KMS-11 (cell line): ENCODE data around the gene KAT8.
A peak's percentile ranks its signal among the peaks of the same experiment; 100 is the strongest.

ENCODE experiments used
- H2AFZ ChIP-seq: fragments of 200-600 bp; sonication (generic); 2 replicates; pipeline ENCODE4 v1.6.1; 2016; ENCODE audit warnings: antibody characterized with exemption, mixed run types, low read depth
- H3K27ac ChIP-seq: fragments of 200-600 bp; sonication (generic); 2 replicates; pipeline ENCODE4 v1.6.1; 2016; ENCODE audit warnings: mild to moderate bottlenecking, mixed run types
- H3K27me3 ChIP-seq: fragments of 200-600 bp; sonication (generic); 2 replicates; pipeline ENCODE4 v1.6.1; 2017; ENCODE audit warnings: mild to moderate bottlenecking, low read depth, mixed run types, moderate library complexity; ENCODE audit not compliant: insufficient read depth
- H3K36me3 ChIP-seq: fragments of 200-600 bp; sonication (generic); 2 replicates; pipeline ENCODE4 v1.6.1; 2017; ENCODE audit warnings: mild to moderate bottlenecking, mixed run types; ENCODE audit not compliant: insufficient read depth
- H3K4me1 ChIP-seq: fragments of 200-600 bp; sonication (generic); 2 replicates; pipeline ENCODE4 v1.6.1; 2016; ENCODE audit warnings: mild to moderate bottlenecking, low read depth, mixed run types; ENCODE audit not compliant: poor library complexity, severe bottlenecking
- H3K4me2 ChIP-seq: fragments of 200-600 bp; sonication (generic); 2 replicates; pipeline ENCODE4 v1.7.0; 2016; ENCODE audit warnings: mild to moderate bottlenecking, mixed run types
- H3K4me3 ChIP-seq: fragments of 200-600 bp; sonication (generic); IDR thresholded peaks from 2 replicates; pipeline ENCODE4 v1.6.1; 2017; ENCODE audit warnings: low read depth, low read length, mixed read lengths; ENCODE audit not compliant: insufficient read depth
- H3K79me2 ChIP-seq: fragments of 200-600 bp; sonication (generic); 2 replicates; pipeline ENCODE4 v1.6.1; 2016; ENCODE audit warnings: low read depth, mixed run types; ENCODE audit not compliant: insufficient read depth
- H3K9ac ChIP-seq: fragments of 200-600 bp; sonication (generic); 2 replicates; pipeline ENCODE4 v1.6.1; 2016; ENCODE audit warnings: mild to moderate bottlenecking, mixed run types
- H4K20me1 ChIP-seq: fragments of 200-600 bp; sonication (generic); 2 replicates; pipeline ENCODE4 v1.6.1; 2016; ENCODE audit warnings: mild to moderate bottlenecking, mixed run types; ENCODE audit not compliant: insufficient read depth
- CTCF ChIP-seq: fragments of 200-600 bp; sonication (generic); conservative IDR thresholded peaks from 2 replicates; pipeline ENCODE4 v1.6.1; 2017; ENCODE audit warnings: low read depth, mild to moderate bottlenecking, antibody characterized with exemption, low read length, moderate library complexity, mixed read lengths

Gene KAT8

GRCh38 chr16:31073142-31073969 is 44.1 kb upstream of the KAT8 start:
- peak overlapping the region; percentile 81 for H3K9ac ChIP-seq
- H3K27me3 ChIP-seq = no peaks in the 10 kb centered on the region
- H4K20me1 ChIP-seq = no peaks in the 10 kb centered on the region
- peak overlapping the region; percentile 75 for H3K4me2 ChIP-seq
- peaks cover 80% of the 10 kb centered on the region for H3K79me2 ChIP-seq
- no peaks in the 10 kb centered on the region; the same call in 1 of the 2 replicates for H3K36me3 ChIP-seq
- H3K27ac ChIP-seq = peak overlapping the region; percentile 70
- H3K4me1 ChIP-seq = peaks cover 25% of the 10 kb centered on the region
- no peak overlapping the region for H3K4me3 ChIP-seq
- TF ChIP-seq CTCF = no peak
- H2AFZ ChIP-seq = peak overlapping the region; percentile 90

- TF ChIP-seq CTCF = no peak
- Histone ChIP-seq H4K20me1 (no peaks in the 10 kb centered on the region), H3K4me3 (peak within 1 kb of the TSS; percentile 34), H2AFZ (peak within 1 kb of the TSS; percentile 90), H3K36me3 (no peaks in the 10 kb centered on the region; the same call in 1 of the 2 replicates), H3K9ac (peak within 1 kb of the TSS; percentile 81), H3K4me1 (peaks cover 25% of the 10 kb centered on the region), H3K4me2 (peak within 1 kb of the TSS; percentile 97), H3K79me2 (peaks cover 75% of the 10 kb centered on the region), H3K27ac (peak within 1 kb of the TSS; percentile 70), H3K27me3 (no peaks in the 10 kb centered on the region)
Measured at GRCh38 chr16:31073970-31074813, 43.3 kb upstream of the KAT8 start, which contains the start of the genes ZNF646 and ZNF668. TSS of gene ZNF646 (plus strand) at chr16:31074422. CDS start at chr16:31076325, 1,903 bp downstream. TSS of gene ZNF668 (minus strand) at chr16:31074240. CDS start at chr16:31064459, 9,781 bp downstream.

- Histone ChIP-seq H3K79me2 (peaks cover 69% of the 10 kb centered on the region), H3K9ac (peak overlapping the region; percentile 81), H3K36me3 (no peaks in the 10 kb centered on the region; the same call in 1 of the 2 replicates), H3K4me3 (peak overlapping the region; percentile 34), H3K4me1 (peaks cover 25% of the 10 kb centered on the region), H2AFZ (peak overlapping the region; percentile 66), H3K27ac (peak overlapping the region; percentile 70), H3K27me3 (no peaks in the 10 kb centered on the region), H4K20me1 (no peaks in the 10 kb centered on the region), H3K4me2 (peak overlapping the region; percentile 97)
- no peak for TF ChIP-seq CTCF
Measured at GRCh38 chr16:31074814-31075183, 42.7 kb upstream of the KAT8 start.

GRCh38 chr16:31076319-31076718 is 41.1 kb upstream of the KAT8 start:
- Histone ChIP-seq H2AFZ (no peak overlapping the region), H3K36me3 (no peaks in the 10 kb centered on the region; the same call in 1 of the 2 replicates), H3K27ac (no peak overlapping the region), H4K20me1 (no peaks in the 10 kb centered on the region), H3K4me2 (no peak overlapping the region), H3K9ac (no peak overlapping the region), H3K4me3 (no peak overlapping the region), H3K27me3 (no peaks in the 10 kb centered on the region), H3K4me1 (peaks cover 20% of the 10 kb centered on the region), H3K79me2 (peaks cover 58% of the 10 kb centered on the region)
- no peak for TF ChIP-seq CTCF
